DMS53 (cell line): ENCODE measurements around the gene ANKFN1.
"Not testable (repeated sequence)": the region's sequence is repeated elsewhere in the genome, so short reads cannot be mapped to it uniquely, and the experiment has no call there.

Source experiments
- DNase-seq: peaks from one replicate; lab custom pipeline; 2025; lab: John Stamatoyannopoulos, UW

Gene ANKFN1

GRCh38 chr17:56325313-56326000 is 172.2 kb downstream of the ANKFN1 start:
- DNase-seq, result no peak

- DNase-seq, result no peak
Measured at GRCh38 chr17:56326001-56326359, 172.7 kb downstream of the ANKFN1 start.

GRCh38 chr17:56347639-56348038 is 194.4 kb downstream of the ANKFN1 start:
- no peak for DNase-seq

GRCh38 chr17:56350592-56350991 is 197.3 kb downstream of the ANKFN1 start:
- no peak for DNase-seq

GRCh38 chr17:56351675-56352074 is 198.4 kb downstream of the ANKFN1 start:
- DNase-seq, result peak; percentile 36

GRCh38 chr17:56358651-56359050 is 205.4 kb downstream of the ANKFN1 start:
- peak; percentile 3 for DNase-seq

- no peak for DNase-seq
Measured at GRCh38 chr17:56359518-56359917, 206.2 kb downstream of the ANKFN1 start.

- no peak for DNase-seq
Measured at GRCh38 chr17:56367366-56367765, 214.1 kb downstream of the ANKFN1 start.

GRCh38 chr17:56373981-56374833 is 220.9 kb downstream of the ANKFN1 start:
- DNase-seq, result peak; percentile 65

- peak; percentile 72 for DNase-seq
Measured at GRCh38 chr17:56389356-56389755, 236.1 kb downstream of the ANKFN1 start.

GRCh38 chr17:56392321-56392720 is 239.0 kb downstream of the ANKFN1 start:
- peak; percentile 63 for DNase-seq

- peak; percentile 31 for DNase-seq
Measured at GRCh38 chr17:56393156-56393555, 239.9 kb downstream of the ANKFN1 start.

GRCh38 chr17:56395787-56396186 is 242.5 kb downstream of the ANKFN1 start:
- DNase-seq, result no peak

GRCh38 chr17:56407086-56407485 is 253.8 kb downstream of the ANKFN1 start:
- no peak for DNase-seq

GRCh38 chr17:56412356-56412755 is 259.1 kb downstream of the ANKFN1 start:
- DNase-seq, result not testable (repeated sequence)

- DNase-seq, result no peak
Measured at GRCh38 chr17:56416682-56417351, 263.5 kb downstream of the ANKFN1 start.

- no peak for DNase-seq
Measured at GRCh38 chr17:56424005-56424404, 270.7 kb downstream of the ANKFN1 start.

- DNase-seq, result no peak
Measured at GRCh38 chr17:56424543-56425044, 271.3 kb downstream of the ANKFN1 start.

GRCh38 chr17:56425483-56425882 is 272.2 kb downstream of the ANKFN1 start:
- DNase-seq, result no peak

- no peak for DNase-seq
Measured at GRCh38 chr17:56426901-56427300, 273.6 kb downstream of the ANKFN1 start.

GRCh38 chr17:56431736-56432135 is 278.5 kb downstream of the ANKFN1 start:
- DNase-seq, result no peak

GRCh38 chr17:56432443-56432842 is 279.2 kb downstream of the ANKFN1 start:
- no peak for DNase-seq

- no peak for DNase-seq
Measured at GRCh38 chr17:56434610-56435009, 281.3 kb downstream of the ANKFN1 start.
